ENCODE measurements around the gene FSTL4.

DNA sequence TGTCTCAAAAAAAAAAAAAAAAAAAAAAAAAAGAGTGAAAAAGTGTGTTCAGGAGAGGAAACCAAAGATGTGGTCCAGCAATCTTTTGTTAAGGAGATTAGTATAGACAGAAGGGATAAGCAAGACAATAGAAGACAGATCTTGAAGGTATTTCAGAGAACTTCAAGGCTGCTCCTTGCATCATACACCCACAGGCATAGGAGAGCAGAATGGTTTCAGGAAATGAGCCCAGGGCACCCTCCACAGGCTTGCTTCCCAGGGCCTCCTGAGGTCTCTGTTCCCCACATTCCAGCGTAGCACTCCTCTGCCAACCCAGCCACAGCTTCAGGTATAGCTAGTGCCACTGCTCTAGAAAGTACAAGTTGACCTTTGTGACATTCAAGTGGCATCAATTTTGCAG lies 65.8 kb downstream of the FSTL4 start:
- TF ChIP-seq RXRA (IDR thresholded peaks at IDR 0.05; ENCODE audit: borderline replicate concordance, low read depth) (no peak), EZH2phosphoT487 (IDR thresholded peaks at IDR 0.05; ENCODE audit: borderline replicate concordance, low read depth) (no peak), POLR2AphosphoS5 (IDR thresholded peaks at IDR 0.05; ENCODE audit: low read depth, low read length) (no peak), EP300 (IDR thresholded peaks at IDR 0.05; ENCODE audit: borderline replicate concordance in 1 of 2, low read depth in 1 of 2, low read length in 1 of 2) (no peak)
- TF ChIP-seq, protein P1, sequence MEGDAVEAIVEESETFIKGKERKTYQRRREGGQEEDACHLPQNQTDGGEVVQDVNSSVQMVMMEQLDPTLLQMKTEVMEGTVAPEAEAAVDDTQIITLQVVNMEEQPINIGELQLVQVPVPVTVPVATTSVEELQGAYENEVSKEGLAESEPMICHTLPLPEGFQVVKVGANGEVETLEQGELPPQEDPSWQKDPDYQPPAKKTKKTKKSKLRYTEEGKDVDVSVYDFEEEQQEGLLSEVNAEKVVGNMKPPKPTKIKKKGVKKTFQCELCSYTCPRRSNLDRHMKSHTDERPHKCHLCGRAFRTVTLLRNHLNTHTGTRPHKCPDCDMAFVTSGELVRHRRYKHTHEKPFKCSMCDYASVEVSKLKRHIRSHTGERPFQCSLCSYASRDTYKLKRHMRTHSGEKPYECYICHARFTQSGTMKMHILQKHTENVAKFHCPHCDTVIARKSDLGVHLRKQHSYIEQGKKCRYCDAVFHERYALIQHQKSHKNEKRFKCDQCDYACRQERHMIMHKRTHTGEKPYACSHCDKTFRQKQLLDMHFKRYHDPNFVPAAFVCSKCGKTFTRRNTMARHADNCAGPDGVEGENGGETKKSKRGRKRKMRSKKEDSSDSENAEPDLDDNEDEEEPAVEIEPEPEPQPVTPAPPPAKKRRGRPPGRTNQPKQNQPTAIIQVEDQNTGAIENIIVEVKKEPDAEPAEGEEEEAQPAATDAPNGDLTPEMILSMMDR (IDR thresholded peaks at IDR 0.05): no peak

All from SK-N-SH (cell line).